H1 (cell line): ENCODE measurements around the gene ADTRP. TPM values are rescaled to one million over a fixed set of nuclear protein-coding genes. Genes with fewer than 3 reads are reported as not detected.

ENCODE experiments used
- HDAC2 ChIP-seq, 2 experiments: fragments of 300-600 bp in 1 of 2; sonication (generic) in 1 of 2; IDR thresholded peaks; 2 replicates each; pipeline ENCODE4 v1.6.1; 2011 to 2012; ENCODE audit warnings: low read depth in 2 of 2, low read length in 2 of 2, mild to moderate bottlenecking in 2 of 2, moderate library complexity in 2 of 2, borderline replicate concordance in 1 of 2, inconsistent platforms in 1 of 2
- JUND ChIP-seq: IDR thresholded peaks from 2 replicates; pipeline ENCODE4 v1.6.1; 2011; ENCODE audit warnings: mild to moderate bottlenecking, improper control_type of control experiment, low read length
- KDM1A ChIP-seq: fragments of 200-600, 300-600 bp; sonication (generic); IDR thresholded peaks from 2 replicates; pipeline ENCODE4 v1.7.1; 2016; ENCODE audit warnings: mild to moderate bottlenecking, low read length, borderline replicate concordance
- NANOG ChIP-seq: IDR thresholded peaks from 2 replicates; pipeline ENCODE4 v1.6.1; 2011; ENCODE audit warnings: low read length, low read depth, mild to moderate bottlenecking, inconsistent platforms; ENCODE audit not compliant: insufficient read depth, poor library complexity, severe bottlenecking
- POLR2A ChIP-seq, 2 experiments: IDR thresholded peaks; 1 replicate in 1 of 2; 2 replicates in 1 of 2; pipeline ENCODE4 v1.6.1; 2011; ENCODE audit warnings: low read depth in 2 of 2, low read length in 2 of 2, mild to moderate bottlenecking in 2 of 2; ENCODE audit errors: control extremely low read depth in 1 of 2
- RXRA ChIP-seq: IDR thresholded peaks from 2 replicates; pipeline ENCODE4 v1.6.1; 2011; ENCODE audit warnings: low read depth, mild to moderate bottlenecking, low read length, moderate library complexity; ENCODE audit not compliant: insufficient read depth
- SAP30 ChIP-seq: fragments of 300-600 bp; sonication (generic); IDR thresholded peaks from 2 replicates; pipeline ENCODE4 v1.7.1; 2012; ENCODE audit warnings: low read length, moderate library complexity, mild to moderate bottlenecking, inconsistent platforms; ENCODE audit not compliant: insufficient read depth, insufficient replicate concordance
- SIN3A ChIP-seq, 2 experiments: IDR thresholded peaks in 1 of 2; conservative IDR thresholded peaks in 1 of 2; 2 replicates each; pipeline ENCODE4 v1.6.1; 2011 to 2012; ENCODE audit warnings: low read length in 2 of 2, improper control_type of control experiment in 1 of 2, low read depth in 1 of 2, mild to moderate bottlenecking in 1 of 2
- SUZ12 ChIP-seq: fragments of 200-600 bp; sonication (generic); IDR thresholded peaks from 2 replicates; pipeline ENCODE4 v1.6.1; 2012; ENCODE audit warnings: mild to moderate bottlenecking, inconsistent platforms, low read length, moderate library complexity, mixed read lengths
- TCF12 ChIP-seq: IDR thresholded peaks from 2 replicates; pipeline ENCODE4 v1.6.1; 2011; ENCODE audit warnings: low read depth, mild to moderate bottlenecking, low read length
- YY1 ChIP-seq: IDR thresholded peaks from 2 replicates; pipeline ENCODE4 v1.6.1; 2011; ENCODE audit warnings: low read depth, mild to moderate bottlenecking, low read length
- polyA plus RNA-seq, 7 experiments: library from polyadenylated mRNA; depleted of rRNA in 3 of 7; stranded (reverse) in 5 of 7; unstranded in 2 of 7; fragments of >200 nt in 5 of 7; fragments of 200-250 nt in 2 of 7; gene quantifications; 1 replicate in 5 of 7; 2 replicates in 1 of 7; 4 replicates in 1 of 7; pipeline versions ENCODE4 v1.2.1 to v1.2.3, GENCODE V29; 2011 to 2013; ENCODE audit warnings: missing spikeins in 2 of 7, mixed read lengths in 2 of 7
- total RNA-seq: library from RNA; stranded (reverse); fragmentation: NEBNext Ultra II Directional; extraction: Animal tissue kit (Norgen Biotek cat#: 25700); gene quantifications from 2 replicates; pipeline ENCODE4 v1.2.1, GENCODE V29; 2021

The ADTRP gene
- total and polyA plus RNA-seq, 2 of the 8 experiments (the other 6 are each of a cell fraction or from before 2014, with no cell fraction given), result 0.08 to 0.45 TPM

- TF ChIP-seq SAP30, result no peak
- no peak for TF ChIP-seq JUND
- TF ChIP-seq YY1, result no peak
- TF ChIP-seq KDM1A, result no peak
- no peak for TF ChIP-seq NANOG
- no peak for TF ChIP-seq SUZ12
- no peak for TF ChIP-seq TCF12
- no peak for TF ChIP-seq SIN3A (conservative IDR thresholded peaks at IDR 0.05 in 1 of 2, IDR thresholded peaks at IDR 0.05 in 1 of 2; ENCODE audit: low read depth in 1 of 2, low read length in 2 of 2)
- TF ChIP-seq HDAC2 (IDR thresholded peaks at IDR 0.05; ENCODE audit: borderline replicate concordance in 1 of 2, low read depth in 2 of 2, low read length in 2 of 2), result no peak
- no peak for TF ChIP-seq RXRA
- TF ChIP-seq POLR2A (IDR thresholded peaks at IDR 0.05; ENCODE audit: control extremely low read depth in 1 of 2, low read depth in 2 of 2, low read length in 2 of 2), result no peak
Measured at GRCh38 chr6:11762794-11763459, 15.7 kb downstream of the ADTRP start (continued).
